GM23248 (cell line): ENCODE results near the gene EPS8L1.

ENCODE experiments used
- EZH2 ChIP-seq: fragments of 200-600 bp; sonication (generic); IDR thresholded peaks from 2 replicates; pipeline ENCODE4 v1.6.1; 2018; ENCODE audit warnings: antibody characterized with exemption, mild to moderate bottlenecking; ENCODE audit not compliant: insufficient read depth, poor library complexity, severe bottlenecking
- EZH2phosphoT487 ChIP-seq: fragments of 200-600 bp; sonication (generic); IDR thresholded peaks from 2 replicates; pipeline ENCODE4 v1.6.1; 2018; ENCODE audit warnings: antibody characterized with exemption, moderate library complexity, mild to moderate bottlenecking, low read depth; ENCODE audit not compliant: insufficient read depth

- TF ChIP-seq EZH2phosphoT487 (no peak), EZH2 (no peak)
Observed at GRCh38 chr19:55042344-55042678, 33.4 kb upstream of the EPS8L1 start.
